ENCODE results near the gene DCP2. TPM values are rescaled to one million over a fixed set of nuclear protein-coding genes. Genes with fewer than 3 reads are reported as not detected.

The DCP2 gene
- total RNA-seq, 2 experiments from 2014 or later: 106 to 113 TPM

GRCh38 chr5:113048931-113049330, 72.3 kb downstream of the DCP2 start:
- POLR2A ChIA-PET: no interaction called here

GRCh38 chr5:113050721-113051382, 74.3 kb downstream of the DCP2 start:
- no peak for DNase-seq
- Mint-ChIP-seq H3K4me3 (no peak overlapping the region), H3K27me3 (no peaks in the 10 kb centered on the region), H3K36me3 (no peaks in the 10 kb centered on the region), H3K9me3 (no peaks in the 10 kb centered on the region), H3K27ac (no peak overlapping the region), H3K4me1 (peaks cover 3% of the 10 kb centered on the region)
- no peak for ATAC-seq (ENCODE audit: low read depth)
- POLR2A ChIA-PET: no interaction called here

More at GRCh38 chr5:113048931-113049330, 72.3 kb downstream of the DCP2 start:
- Mint-ChIP-seq H3K27me3 (no peaks in the 10 kb centered on the region), H3K9me3 (no peaks in the 10 kb centered on the region), H3K4me1 (peaks cover 3% of the 10 kb centered on the region), H3K4me3 (no peak overlapping the region), H3K27ac (no peak overlapping the region), H3K36me3 (no peaks in the 10 kb centered on the region)
- DNase-seq (no peak), ATAC-seq (ENCODE audit: low read depth) (no peak)

DNA sequence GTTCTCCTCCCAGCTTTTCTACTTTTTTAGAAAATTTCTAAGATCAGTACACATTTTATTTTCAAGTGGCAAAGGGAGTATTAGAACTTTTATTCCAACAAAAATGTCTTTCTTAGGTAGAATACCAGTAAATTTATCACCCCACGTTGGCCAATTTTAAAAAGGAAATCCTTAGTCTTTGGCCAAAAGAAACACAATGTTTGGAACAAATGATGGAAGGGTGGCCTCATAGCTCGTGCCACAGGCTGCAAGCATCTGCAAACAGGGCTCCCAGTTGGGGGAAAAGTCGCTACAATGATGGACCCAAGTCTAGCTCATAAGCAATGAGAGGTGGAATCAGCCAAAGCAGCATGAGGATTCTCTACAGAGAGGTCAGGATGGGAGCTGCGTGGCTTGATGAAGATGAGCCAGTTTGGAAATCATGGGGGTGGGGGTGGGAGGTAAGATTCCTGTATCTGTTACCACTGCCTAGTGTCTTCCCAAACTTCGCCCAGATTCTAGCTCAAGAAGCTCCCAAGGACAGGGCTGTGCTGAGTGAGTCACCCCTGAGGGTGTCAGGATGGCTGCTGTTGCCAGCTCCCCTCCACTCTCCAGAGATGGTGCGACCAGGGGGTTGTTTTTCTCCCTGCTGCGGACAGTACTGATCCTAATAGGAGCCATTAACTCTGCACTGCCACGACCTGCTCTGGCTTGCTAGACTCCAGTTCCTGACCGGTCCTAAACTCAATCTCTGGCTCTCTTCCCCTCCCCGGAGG, 75.6 kb downstream of the DCP2 start:
- Mint-ChIP-seq H3K27ac (no peak overlapping the region), H3K4me3 (no peak overlapping the region), H3K4me1 (peaks cover 3% of the 10 kb centered on the region), H3K27me3 (no peaks in the 10 kb centered on the region), H3K9me3 (no peaks in the 10 kb centered on the region), H3K36me3 (no peaks in the 10 kb centered on the region)
- POLR2A ChIA-PET: no interaction called here
- ATAC-seq (ENCODE audit: low read depth) (no peak), DNase-seq (no peak)

DNA sequence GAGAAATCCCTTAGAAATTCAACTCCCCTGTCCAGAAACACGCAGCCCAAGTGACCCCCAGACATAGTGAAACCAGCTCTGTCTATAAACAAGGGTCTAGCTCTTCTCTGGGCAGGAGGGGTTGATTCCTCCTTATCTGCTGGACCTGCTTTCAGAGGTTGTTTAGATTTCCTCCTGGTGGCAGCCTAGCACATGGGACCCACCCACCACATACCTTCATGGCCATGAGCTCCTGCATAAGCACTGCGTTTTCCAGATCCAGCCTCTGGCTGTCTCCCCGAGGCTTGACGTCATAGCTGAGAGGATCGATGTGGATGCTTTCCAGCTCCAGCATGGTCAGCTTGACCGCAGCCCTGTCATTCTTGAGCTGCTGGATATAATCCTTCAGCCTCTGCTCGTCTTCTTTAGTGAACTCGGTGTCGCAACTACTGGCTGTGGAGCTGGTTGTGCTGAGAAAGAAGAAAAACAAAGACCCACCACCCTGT, 77.0 kb downstream of the DCP2 start:
- POLR2A ChIA-PET: no interaction called here
- Mint-ChIP-seq H3K9me3 (no peaks in the 10 kb centered on the region), H3K36me3 (no peaks in the 10 kb centered on the region), H3K4me1 (peaks cover 3% of the 10 kb centered on the region), H3K27ac (no peak overlapping the region), H3K4me3 (no peak overlapping the region), H3K27me3 (no peaks in the 10 kb centered on the region)
- ATAC-seq (ENCODE audit: low read depth) (no peak), DNase-seq (no peak)

DNA sequence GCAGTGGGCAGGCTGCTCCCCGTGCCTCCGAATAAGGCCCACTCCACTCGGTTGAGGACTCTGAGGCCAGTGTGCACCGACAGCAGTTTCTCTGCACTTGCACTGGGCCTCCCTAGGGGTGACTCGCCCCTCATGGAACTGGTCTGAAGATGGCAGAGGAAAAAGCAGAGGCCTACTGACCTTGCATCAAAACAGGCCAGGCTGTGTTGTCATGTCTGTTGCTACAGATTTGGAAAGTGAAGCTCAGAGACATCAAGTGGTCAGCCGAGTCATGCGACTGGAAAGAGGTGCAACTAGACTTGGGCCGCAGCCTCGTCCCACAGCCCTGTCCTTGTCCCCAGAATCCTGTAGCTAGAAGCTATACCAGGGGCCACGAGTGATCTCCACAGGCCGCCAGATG, 78.3 kb downstream of the DCP2 start:
- peaks cover 3% of the 10 kb centered on the region for H3K4me1 Mint-ChIP-seq
- no peak overlapping the region for H3K27ac Mint-ChIP-seq
- H3K9me3 Mint-ChIP-seq: no peaks in the 10 kb centered on the region
- no peaks in the 10 kb centered on the region for H3K36me3 Mint-ChIP-seq
- POLR2A ChIA-PET: no interaction called here
- no peaks in the 10 kb centered on the region for H3K27me3 Mint-ChIP-seq
- DNase-seq (no peak), ATAC-seq (ENCODE audit: low read depth) (no peak)
- H3K4me3 Mint-ChIP-seq: no peak overlapping the region

DNA sequence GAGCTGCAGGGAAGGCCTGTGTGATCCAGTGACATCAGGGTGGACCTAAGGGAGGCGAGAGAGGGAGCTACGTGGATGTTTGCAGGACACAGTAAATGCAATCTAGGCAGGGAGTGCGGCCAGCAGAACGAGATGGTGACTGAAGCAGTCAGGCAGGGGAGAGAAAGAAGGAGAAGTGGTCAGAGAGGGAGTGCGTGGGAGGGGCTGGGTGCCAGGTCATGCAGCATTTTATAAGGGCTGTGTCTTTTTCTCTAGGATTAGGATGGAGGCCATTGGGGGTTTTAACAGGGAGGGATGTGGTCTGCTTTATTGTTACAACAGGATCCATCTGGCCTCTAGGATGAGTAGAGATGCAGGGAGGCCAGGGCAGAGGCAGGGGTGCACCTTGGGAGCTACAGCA, 80.4 kb downstream of the DCP2 start:
- no peaks in the 10 kb centered on the region for H3K9me3 Mint-ChIP-seq
- H3K4me3 Mint-ChIP-seq: no peak overlapping the region
- no peaks in the 10 kb centered on the region for H3K36me3 Mint-ChIP-seq
- DNase-seq: no peak
- H3K27ac Mint-ChIP-seq: no peak overlapping the region
- ATAC-seq (ENCODE audit: low read depth): no peak
- H3K27me3 Mint-ChIP-seq: no peaks in the 10 kb centered on the region
- POLR2A ChIA-PET: no interaction called here
- peaks cover 2% of the 10 kb centered on the region for H3K4me1 Mint-ChIP-seq

- H3K27me3 Mint-ChIP-seq: no peaks in the 10 kb centered on the region
- no peak overlapping the region for H3K27ac Mint-ChIP-seq
- H3K36me3 Mint-ChIP-seq: no peaks in the 10 kb centered on the region
- ATAC-seq (ENCODE audit: low read depth) (no peak), DNase-seq (no peak)
- H3K9me3 Mint-ChIP-seq: no peaks in the 10 kb centered on the region
- no peak overlapping the region for H3K4me3 Mint-ChIP-seq
- H3K4me1 Mint-ChIP-seq: peaks cover 8% of the 10 kb centered on the region
- POLR2A ChIA-PET: no interaction called here
Observed at GRCh38 chr5:113057557-113057984, 81.0 kb downstream of the DCP2 start.

DNA sequence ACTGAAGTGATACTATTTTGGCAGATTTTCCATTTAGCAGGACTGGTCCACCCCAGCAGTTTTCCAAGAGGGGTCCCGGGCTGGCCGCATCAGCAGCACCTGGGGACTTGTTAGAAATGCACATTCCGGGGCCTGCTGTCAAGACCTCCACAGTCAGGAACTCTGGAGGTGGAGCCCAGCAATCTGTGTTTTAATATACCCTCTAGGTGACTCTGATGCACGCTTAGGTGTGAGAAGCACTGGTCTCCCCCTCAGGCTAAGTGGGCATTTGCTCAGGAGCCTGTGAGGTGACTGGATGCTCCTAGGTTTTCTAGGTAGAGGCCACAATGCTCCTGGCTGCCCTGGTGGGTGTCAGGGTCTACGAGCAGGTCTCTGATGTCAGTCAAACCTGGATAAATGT, 81.7 kb downstream of the DCP2 start:
- ATAC-seq (ENCODE audit: low read depth): no peak
- POLR2A ChIA-PET: no interaction called here
- no peaks in the 10 kb centered on the region for H3K27me3 Mint-ChIP-seq
- no peak overlapping the region for H3K4me3 Mint-ChIP-seq
- no peaks in the 10 kb centered on the region for H3K36me3 Mint-ChIP-seq
- no peaks in the 10 kb centered on the region for H3K9me3 Mint-ChIP-seq
- no peak overlapping the region for H3K27ac Mint-ChIP-seq
- no peak for DNase-seq
- H3K4me1 Mint-ChIP-seq: peaks cover 14% of the 10 kb centered on the region

DNA sequence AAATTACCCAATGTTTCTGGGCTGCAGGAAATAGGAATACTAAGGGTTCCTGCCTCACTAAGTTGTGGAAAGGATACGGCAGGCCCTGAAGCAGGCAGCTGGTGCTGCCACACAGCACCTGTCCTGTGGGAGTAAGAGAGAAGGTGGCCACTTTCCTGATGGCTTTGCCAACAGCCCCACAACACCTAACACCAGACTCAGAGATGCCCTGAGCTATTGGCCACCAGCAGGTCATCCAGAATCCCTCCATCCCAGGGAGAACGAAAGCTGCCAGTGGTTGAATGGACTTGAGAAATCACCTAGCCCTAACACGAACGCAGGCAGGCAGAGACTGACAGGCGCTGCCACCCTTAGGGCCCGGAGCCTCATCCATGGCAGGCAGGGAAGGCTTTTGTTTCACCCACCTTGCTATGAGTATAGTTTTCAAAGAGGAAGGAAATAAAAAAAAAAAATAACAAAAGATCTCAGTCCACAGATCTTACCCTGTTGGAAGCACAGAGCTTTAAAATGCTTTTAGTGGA, 82.2 kb downstream of the DCP2 start:
- H3K4me1 Mint-ChIP-seq: peaks cover 14% of the 10 kb centered on the region
- ATAC-seq (ENCODE audit: low read depth) (no peak), DNase-seq (no peak)
- no peaks in the 10 kb centered on the region for H3K9me3 Mint-ChIP-seq
- no peak overlapping the region for H3K27ac Mint-ChIP-seq
- no peaks in the 10 kb centered on the region for H3K36me3 Mint-ChIP-seq
- POLR2A ChIA-PET: no interaction called here
- H3K27me3 Mint-ChIP-seq: no peaks in the 10 kb centered on the region
- no peak overlapping the region for H3K4me3 Mint-ChIP-seq

DNA sequence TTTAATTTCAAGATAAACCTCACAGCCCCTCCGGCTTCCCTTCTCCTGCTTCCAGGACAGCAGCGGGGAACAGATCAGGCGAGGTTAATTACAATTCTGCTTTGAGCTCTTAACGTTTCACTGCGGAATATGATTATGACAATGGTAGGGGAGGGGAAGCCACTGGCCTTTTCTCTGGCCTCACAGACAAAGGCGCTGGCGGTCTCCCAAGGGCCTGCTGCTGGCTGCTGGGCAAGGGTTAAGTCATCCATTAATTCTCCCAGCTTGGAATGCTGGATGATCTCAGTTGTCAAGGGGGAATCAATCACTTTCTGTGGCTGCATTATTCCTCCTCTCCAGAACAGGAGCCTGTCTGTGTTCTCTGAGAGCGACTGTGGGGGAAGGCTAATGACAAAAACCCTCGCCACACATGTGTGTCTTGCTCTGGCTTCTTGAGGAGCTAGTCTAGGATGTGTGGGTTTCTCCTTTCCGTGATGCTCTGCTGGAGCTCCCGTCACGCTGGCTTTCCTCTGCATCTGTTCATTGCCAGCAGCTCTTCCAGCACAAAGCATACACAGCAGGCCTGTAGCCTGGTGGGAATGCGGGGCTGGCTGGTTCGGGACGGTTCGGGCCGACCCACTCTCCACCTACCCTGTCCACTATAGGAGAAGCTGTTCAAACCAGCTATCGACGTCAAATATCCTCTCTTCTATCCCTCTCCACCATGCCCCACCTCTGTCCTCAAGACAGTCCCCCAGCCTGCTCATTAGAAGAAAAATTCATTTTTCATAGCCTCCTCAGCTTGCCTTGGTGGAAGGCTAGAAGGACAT, 82.8 kb downstream of the DCP2 start:
- POLR2A ChIA-PET: no interaction called here
- Mint-ChIP-seq H3K4me1 (peaks cover 14% of the 10 kb centered on the region), H3K4me3 (no peak overlapping the region), H3K27me3 (no peaks in the 10 kb centered on the region), H3K9me3 (no peaks in the 10 kb centered on the region), H3K36me3 (no peaks in the 10 kb centered on the region), H3K27ac (no peak overlapping the region)
- no peak for DNase-seq
- ATAC-seq (ENCODE audit: low read depth): no peak

- no peak overlapping the region for H3K4me3 Mint-ChIP-seq
- H3K36me3 Mint-ChIP-seq: no peaks in the 10 kb centered on the region
- POLR2A ChIA-PET: no interaction called here
- no peak overlapping the region for H3K27ac Mint-ChIP-seq
- peaks cover 14% of the 10 kb centered on the region for H3K4me1 Mint-ChIP-seq
- DNase-seq (no peak), ATAC-seq (ENCODE audit: low read depth) (no peak)
- H3K27me3 Mint-ChIP-seq: no peaks in the 10 kb centered on the region
- H3K9me3 Mint-ChIP-seq: no peaks in the 10 kb centered on the region
Observed at GRCh38 chr5:113060408-113061025, 83.9 kb downstream of the DCP2 start.

- DNase-seq (no peak), ATAC-seq (ENCODE audit: low read depth) (peak; percentile 30)
- peak overlapping the region; percentile 37 for H3K4me3 Mint-ChIP-seq
Observed at GRCh38 chr5:113061846-113062780, 85.5 kb downstream of the DCP2 start.

More at GRCh38 chr5:113061846-113062780, 85.5 kb downstream of the DCP2 start:
- Mint-ChIP-seq H3K36me3 (no peaks in the 10 kb centered on the region), H3K27ac (peak overlapping the region; percentile 26), H3K4me1 (peaks cover 14% of the 10 kb centered on the region), H3K27me3 (no peaks in the 10 kb centered on the region), H3K9me3 (no peaks in the 10 kb centered on the region)
- POLR2A ChIA-PET: no interaction called here

All from activated naive CD8-positive, alpha-beta T cell treated with anti-CD3 and anti-CD28 coated beads, Interleukin-2, amount 10 ng/mL, durations not matched to agents 7 days and 5 days (primary cell).